Aorta (tissue), 5 donors: Measurements from ENCODE around the gene IL6ST. TPM values are rescaled to one million over a fixed set of nuclear protein-coding genes. Genes with fewer than 3 reads are reported as not detected.
"Not testable (repeated sequence)": the region's sequence is repeated elsewhere in the genome, so short reads cannot be mapped to it uniquely, and the experiment has no call there.

Source experiments
- ATAC-seq: fragments of 200-7000 bp; cut with Tn5 transposase; one replicate; pipeline ENCODE4 v1.9.1; 2022; ENCODE audit warnings: moderate library complexity; ENCODE audit not compliant: low FRiP score
- DNase-seq, 2 donors: peaks; one replicate each; pipeline ENCODE4 v3.0.0-alpha.2; 2020
- H3K27ac ChIP-seq, 2 donors: one replicate each; pipeline ENCODE4 v1.5.1; 2013; ENCODE audit warnings: low read length in 2 of 2, mild to moderate bottlenecking in 2 of 2, moderate library complexity in 2 of 2, control low read depth in 1 of 2, inconsistent platforms in 1 of 2, low read depth in 1 of 2
- H3K27me3 ChIP-seq, 2 donors: one replicate each; pipeline ENCODE4 v1.6.1; 2013; ENCODE audit warnings: control low read depth in 1 of 2, low read length in 1 of 2, mild to moderate bottlenecking in 1 of 2, moderate library complexity in 1 of 2; ENCODE audit not compliant: insufficient read depth in 2 of 2, control insufficient read depth in 1 of 2
- H3K36me3 ChIP-seq, 2 donors: one replicate each; pipeline ENCODE4 v1.6.1; 2013; ENCODE audit warnings: control low read depth in 1 of 2, low read length in 1 of 2, mild to moderate bottlenecking in 1 of 2; ENCODE audit not compliant: insufficient read depth in 2 of 2, control insufficient read depth in 1 of 2
- H3K4me1 ChIP-seq, 2 donors: one replicate each; pipeline ENCODE4 v1.6.1; 2013; ENCODE audit warnings: low read length in 2 of 2, control low read depth in 1 of 2, mild to moderate bottlenecking in 1 of 2, moderate library complexity in 1 of 2; ENCODE audit not compliant: insufficient read depth in 2 of 2, control insufficient read depth in 1 of 2
- H3K4me3 ChIP-seq, 2 donors: one replicate each; pipeline ENCODE4 v1.5.1; 2013; ENCODE audit warnings: low read length in 2 of 2, control low read depth in 1 of 2, mild to moderate bottlenecking in 1 of 2
- H3K9me3 ChIP-seq: one replicate; pipeline ENCODE4 v1.6.1; 2013; ENCODE audit warnings: mild to moderate bottlenecking, low read length; ENCODE audit not compliant: control insufficient read depth
- WGBS, 2 donors: extraction: QIAGEN DNeasy Blood & Tissue Kit; methylation state at CpG; one replicate each; pipeline ENCODE4 v1.1.7; 2013; 5-methylcytosine and 5-hydroxymethylcytosine counted together
- intact Hi-C, 2 donors: fragments of 100-400 bp; cut with DNase I; formaldehyde crosslinking; loops; one replicate each; pipeline versions ENCODE4 v1.14.2 to v1.15.0; 2022
- long read RNA-seq, 2 donors: library from polyadenylated mRNA; unstranded; transcript quantifications; one replicate each; pipeline ENCODE4 v2.0.0, GENCODE V29; 2020 to 2021
- polyA plus RNA-seq, 2 donors: library from polyadenylated mRNA; stranded (reverse); fragments of 200-250 nt; gene quantifications; one replicate each; pipeline ENCODE4 v1.2.3, GENCODE V29; 2013
- total RNA-seq, 2 donors: library from RNA; stranded (reverse); fragmentation: NEBNext Ultra II Directional; extraction: Animal tissue kit (Norgen Biotek cat#: 25700); gene quantifications; one replicate each; pipeline ENCODE4 v1.2.1, GENCODE V29; 2021
- donor health status: healthy with polysubstance abuse.
- donor health status: Bipolar disorder and iron deficiency.
- donor health status: DM: no; HTN: no; CAD: no.
- donor health status: DM: no; HTN: no; CAD: no.
- donor health status: DM: yes; HTN: yes; CAD: no.

IL6ST gene
- 100 to 1,000 TPM; 353 to 370 TPM for total RNA-seq
- polyA plus RNA-seq = 10 to 100 TPM; 59.0 to 72.4 TPM
- long read RNA-seq, donor 1, full-length matches to known transcripts = 263 of 359 reads
- long read RNA-seq, donor 1, partial matches to known transcripts = 24 of 359 reads
- long read RNA-seq, donor 1, other reads (novel, unspliced or antisense) = 72 of 359 reads
- long read RNA-seq, donor 2, full-length matches to known transcripts = 28 of 64 reads
- long read RNA-seq, donor 2, partial matches to known transcripts = 5 of 64 reads
- long read RNA-seq, donor 2, other reads (novel, unspliced or antisense) = 31 of 64 reads

GRCh38 chr5:55994495-55994997 is at the start of gene IL6ST:
IL6ST (minus strand) TSS chr5:55994963; CDS start chr5:55976278, 18,685 bp downstream.
- DNase-seq (no peak), ATAC-seq (peak; percentile 72)
- intact Hi-C loops = loop anchor here (10.0 kb wide), 2 partner anchors 170 to 180 kb away; no protein-coding TSS in a partner anchor
- no peaks in the 10 kb centered on the region for H3K9me3 ChIP-seq
- H3K27me3 ChIP-seq = no peaks in the 10 kb centered on the region
- peak within 1 kb of the TSS; percentile 34 to 86 for H3K4me3 ChIP-seq
- peaks cover 2% of the 10 kb centered on the region in 2 donors for H3K4me1 ChIP-seq
- H3K27ac ChIP-seq = peak within 1 kb of the TSS; percentile 94 to 96
- H3K36me3 ChIP-seq = no peaks in the 10 kb centered on the region
- WGBS, 2 donors = 0% methylated on average over 30 to 48 of the region's 48 CpGs

DNA sequence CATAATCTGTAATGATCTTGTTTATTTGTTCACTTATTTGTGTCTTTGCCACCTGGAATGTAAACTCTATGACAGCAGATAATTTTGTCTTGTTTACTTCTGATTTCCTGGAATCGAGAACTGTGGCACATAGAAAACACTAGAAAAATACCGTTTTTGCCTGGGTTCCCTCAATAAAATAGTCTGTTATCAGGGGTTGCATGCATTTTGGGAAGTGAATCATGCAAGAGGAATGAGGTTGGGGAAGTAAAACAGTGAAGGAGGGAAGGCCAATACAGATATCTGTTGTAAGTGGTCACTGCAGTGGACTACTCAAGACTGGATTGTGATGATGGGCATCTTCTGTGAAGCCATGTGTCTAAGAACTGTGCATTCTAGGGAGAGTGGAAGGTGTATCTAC is 45.2 kb upstream of the IL6ST start:
- Histone ChIP-seq H3K36me3 (no peaks in the 10 kb centered on the region), H3K9me3 (no peaks in the 10 kb centered on the region), H3K4me3 (no peak overlapping the region), H3K4me1 (no peaks in the 10 kb centered on the region), H3K27ac (no peak overlapping the region), H3K27me3 (no peaks in the 10 kb centered on the region)
- no peak for DNase-seq
- ATAC-seq = no peak
- 26% methylated on average over 2 of the region's 2 CpGs for WGBS, 2 donors
- intact Hi-C loops = no loop called here

DNA sequence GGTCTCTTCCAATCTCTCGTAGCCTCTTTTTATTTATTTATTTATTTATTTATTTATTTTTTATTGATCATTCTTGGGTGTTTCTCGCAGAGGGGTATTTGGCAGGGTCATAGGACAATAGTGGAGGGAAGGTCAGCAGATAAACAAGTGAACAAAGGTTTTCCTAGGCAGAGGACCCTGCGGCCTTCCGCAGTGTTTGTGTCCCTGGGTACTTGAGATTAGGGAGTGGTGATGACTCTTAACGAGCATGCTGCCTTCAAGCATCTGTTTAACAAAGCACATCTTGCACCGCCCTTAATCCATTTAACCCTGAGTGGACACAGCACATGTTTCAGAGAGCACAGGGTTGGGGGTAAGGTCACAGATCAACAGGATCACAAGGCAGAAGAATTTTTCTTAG is 43.4 kb upstream of the IL6ST start:
- DNase-seq, H3K4me1 ChIP-seq, H3K36me3 ChIP-seq, intact Hi-C loops, H3K9me3 ChIP-seq, H3K27ac ChIP-seq, H3K4me3 ChIP-seq, ATAC-seq, H3K27me3 ChIP-seq: not testable (repeated sequence)
- 96 to 97% methylated on average over 4 to 5 of the region's 6 CpGs for WGBS, 2 donors

DNA sequence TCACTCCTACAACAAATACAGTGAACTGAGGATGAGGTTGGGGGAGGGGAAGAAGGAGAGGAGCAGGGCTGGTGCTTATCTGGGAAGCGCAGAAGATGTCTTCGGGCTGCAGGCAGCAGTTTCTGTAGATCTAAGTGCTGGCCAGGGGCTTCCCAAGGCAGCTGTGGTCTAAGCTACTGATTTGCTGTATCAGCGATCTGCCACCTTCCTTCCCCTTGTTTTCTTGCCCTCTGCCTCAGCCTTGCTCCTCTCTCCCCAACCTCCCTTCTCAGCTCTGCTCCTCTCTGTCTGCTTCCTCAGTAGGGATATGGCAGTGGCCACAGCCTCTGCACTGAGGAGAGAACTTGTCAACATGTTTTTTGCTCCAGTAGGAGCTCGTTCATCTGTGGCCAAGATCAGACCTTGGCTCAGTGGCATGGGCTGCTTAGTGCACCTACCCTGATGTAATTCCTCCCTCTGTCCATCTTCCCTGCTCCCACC is 42.8 kb upstream of the IL6ST start:
- DNase-seq = no peak
- H3K4me1 ChIP-seq = no peaks in the 10 kb centered on the region
- intact Hi-C loops = no loop called here
- no peaks in the 10 kb centered on the region for H3K36me3 ChIP-seq
- H3K27me3 ChIP-seq = no peaks in the 10 kb centered on the region
- no peak overlapping the region for H3K27ac ChIP-seq
- no peaks in the 10 kb centered on the region for H3K9me3 ChIP-seq
- WGBS, 2 donors = 46 to 54% methylated on average over 4 of the region's 4 CpGs
- no peak for ATAC-seq
- H3K4me3 ChIP-seq = no peak overlapping the region

- H3K4me1 ChIP-seq, H3K27ac ChIP-seq, H3K27me3 ChIP-seq, H3K36me3 ChIP-seq, ATAC-seq, H3K4me3 ChIP-seq, DNase-seq, intact Hi-C loops, H3K9me3 ChIP-seq: not testable (repeated sequence)
- 93 to 97% methylated on average over 3 to 21 of the region's 21 CpGs for WGBS, 2 donors
Measured at GRCh38 chr5:56035394-56035793, 40.6 kb upstream of the IL6ST start.

DNA sequence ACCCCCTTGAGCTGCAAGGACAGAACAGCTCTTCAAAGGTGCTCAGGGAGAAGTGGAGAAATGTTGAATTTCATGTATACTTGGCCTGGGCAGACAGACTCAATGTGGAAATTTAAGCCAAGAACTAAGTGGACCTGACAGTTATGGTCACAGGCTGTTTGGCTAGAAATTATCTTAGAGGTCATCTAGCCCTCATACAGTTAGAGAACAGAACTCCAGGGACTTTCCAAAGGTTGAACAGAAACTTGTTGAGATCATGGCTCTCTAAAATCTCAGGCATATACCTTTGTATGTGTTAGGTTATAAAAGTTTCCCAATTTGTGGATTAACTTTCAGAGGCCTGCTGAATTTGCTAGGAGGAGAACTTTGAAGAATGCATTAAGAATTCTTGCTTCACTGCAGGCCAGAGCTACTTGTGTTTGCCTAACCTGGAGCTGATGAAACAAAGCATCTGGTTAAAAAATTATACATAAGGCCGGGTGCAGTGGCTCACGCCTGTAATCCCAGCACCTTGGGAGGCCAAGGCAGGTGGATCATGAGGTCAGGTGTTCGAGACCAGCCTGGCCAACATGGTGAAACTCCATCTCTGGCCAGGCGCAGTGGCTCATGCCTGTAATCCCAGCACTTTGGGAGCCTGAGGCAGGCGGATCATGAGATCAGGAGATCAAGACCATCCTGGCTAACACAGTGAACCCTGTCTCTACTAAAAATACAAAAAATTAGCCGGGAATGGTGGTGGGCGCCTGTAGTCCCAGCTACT is 35.3 kb upstream of the IL6ST start:
- intact Hi-C loops, H3K27me3 ChIP-seq, H3K4me1 ChIP-seq, H3K27ac ChIP-seq, DNase-seq, H3K4me3 ChIP-seq, ATAC-seq, H3K36me3 ChIP-seq, H3K9me3 ChIP-seq: not testable (repeated sequence)
- WGBS, 2 donors = 94 to 95% methylated on average over 7 of the region's 7 CpGs

DNA sequence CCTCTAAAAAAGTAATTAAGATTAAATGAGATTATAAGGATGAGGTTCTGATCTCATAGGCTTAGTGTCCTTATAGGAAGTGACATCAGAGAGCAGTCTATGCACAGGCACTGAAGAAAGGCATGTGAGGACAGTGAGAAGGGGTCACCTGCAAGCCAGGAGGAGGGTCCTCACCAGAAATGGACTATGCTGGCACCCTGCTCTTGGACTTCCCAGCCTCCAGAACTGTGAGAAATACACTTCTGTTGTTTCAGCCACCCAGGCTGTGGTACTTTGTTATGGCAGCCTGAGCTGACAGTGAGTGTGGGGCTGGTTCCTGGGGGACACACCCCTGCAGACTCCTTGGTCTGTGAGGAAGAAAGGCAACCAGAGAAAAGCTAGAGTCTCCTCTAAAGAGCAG is 34.7 kb upstream of the IL6ST start:
- no peaks in the 10 kb centered on the region for H3K36me3 ChIP-seq
- ATAC-seq (no peak), DNase-seq (no peak)
- H3K27me3 ChIP-seq = no peaks in the 10 kb centered on the region
- no peak overlapping the region for H3K4me3 ChIP-seq
- no peaks in the 10 kb centered on the region for H3K4me1 ChIP-seq
- H3K27ac ChIP-seq = no peak overlapping the region
- intact Hi-C loops = no loop called here
- H3K9me3 ChIP-seq = no peaks in the 10 kb centered on the region

- H3K4me1 ChIP-seq = no peaks in the 10 kb centered on the region
- ATAC-seq (no peak), DNase-seq (no peak)
- no peak overlapping the region for H3K4me3 ChIP-seq
- no peaks in the 10 kb centered on the region for H3K36me3 ChIP-seq
- H3K9me3 ChIP-seq = no peaks in the 10 kb centered on the region
- 97% methylated on average over 6 of the region's 6 CpGs for WGBS, 2 donors
- intact Hi-C loops = no loop called here
- H3K27me3 ChIP-seq = no peaks in the 10 kb centered on the region
- H3K27ac ChIP-seq = no peak overlapping the region
Measured at GRCh38 chr5:56028708-56029107, 33.9 kb upstream of the IL6ST start.
